GM19463 (cell line): ENCODE results near the gene TMPRSS3.

Experiments
- ATAC-seq: cut with Tn5 transposase; IDR thresholded peaks from one replicate; pipeline ENCODE4 v1.9.1; 2021; ENCODE audit warnings: mild to moderate bottlenecking, moderate library complexity; ENCODE audit not compliant: unreplicated experiment

Gene TMPRSS3

GRCh38 chr21:42374864-42375499 is 20.9 kb downstream of the TMPRSS3 start:
- no peak for ATAC-seq

DNA sequence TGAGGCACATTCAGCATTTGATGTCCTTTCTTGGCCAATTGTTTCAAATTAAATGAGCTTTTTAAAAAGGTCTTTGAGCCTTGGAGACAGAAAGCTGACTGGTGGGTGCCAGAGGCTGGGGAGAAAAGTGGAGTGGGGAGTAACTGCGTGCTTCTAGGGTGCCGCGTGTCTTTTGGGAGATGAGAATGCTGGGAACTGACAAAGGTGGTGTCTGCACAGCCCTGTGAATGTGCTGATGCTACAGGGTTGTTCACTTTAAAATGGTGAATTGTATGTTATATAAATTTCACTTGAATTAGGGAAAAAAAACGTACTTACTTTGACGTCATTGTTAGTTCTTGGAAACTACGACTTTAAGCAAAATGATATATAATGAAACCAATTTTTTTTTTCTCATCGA is 21.4 kb downstream of the TMPRSS3 start:
- no peak for ATAC-seq

GRCh38 chr21:42373908-42374455 is 21.9 kb downstream of the TMPRSS3 start:
- ATAC-seq, result no peak

DNA sequence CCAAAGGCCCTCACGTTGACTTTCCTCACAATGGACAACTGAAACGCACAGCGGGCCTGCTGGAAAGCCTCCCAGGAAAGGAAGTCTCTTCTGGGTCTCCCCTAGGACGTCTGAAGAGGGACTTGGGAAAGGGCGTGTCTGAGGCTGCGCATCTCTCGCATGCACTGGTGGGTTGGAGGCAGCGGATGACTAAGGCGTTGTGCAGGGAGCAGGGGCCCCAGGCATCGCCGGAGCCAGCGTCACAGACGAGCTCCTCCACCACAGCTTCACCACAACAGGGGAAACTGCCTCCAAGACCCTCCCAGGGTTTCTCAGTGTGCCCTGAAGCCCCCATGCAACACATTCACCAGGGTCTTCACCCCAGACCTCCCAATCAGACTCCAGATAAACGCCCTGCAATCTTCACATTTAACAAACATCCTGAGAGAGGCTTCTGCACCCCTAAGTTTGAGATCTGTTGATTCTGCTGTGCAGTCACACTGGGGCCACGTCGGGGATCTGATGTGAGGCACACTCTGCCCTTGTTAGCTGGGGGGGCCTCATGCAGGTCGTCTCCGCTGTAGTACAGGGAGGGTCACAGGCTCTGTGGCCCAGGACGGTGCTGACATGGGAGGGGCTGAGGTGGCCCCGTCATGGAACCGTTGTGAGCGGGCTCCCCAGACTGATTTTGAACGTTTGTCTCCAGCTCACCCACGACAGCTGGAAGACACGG is 22.5 kb downstream of the TMPRSS3 start:
- no peak for ATAC-seq

- ATAC-seq, result no peak
Measured at GRCh38 chr21:42370894-42371654, 24.8 kb downstream of the TMPRSS3 start.

- ATAC-seq, result no peak
Measured at GRCh38 chr21:42369821-42370220, 26.0 kb downstream of the TMPRSS3 start.

DNA sequence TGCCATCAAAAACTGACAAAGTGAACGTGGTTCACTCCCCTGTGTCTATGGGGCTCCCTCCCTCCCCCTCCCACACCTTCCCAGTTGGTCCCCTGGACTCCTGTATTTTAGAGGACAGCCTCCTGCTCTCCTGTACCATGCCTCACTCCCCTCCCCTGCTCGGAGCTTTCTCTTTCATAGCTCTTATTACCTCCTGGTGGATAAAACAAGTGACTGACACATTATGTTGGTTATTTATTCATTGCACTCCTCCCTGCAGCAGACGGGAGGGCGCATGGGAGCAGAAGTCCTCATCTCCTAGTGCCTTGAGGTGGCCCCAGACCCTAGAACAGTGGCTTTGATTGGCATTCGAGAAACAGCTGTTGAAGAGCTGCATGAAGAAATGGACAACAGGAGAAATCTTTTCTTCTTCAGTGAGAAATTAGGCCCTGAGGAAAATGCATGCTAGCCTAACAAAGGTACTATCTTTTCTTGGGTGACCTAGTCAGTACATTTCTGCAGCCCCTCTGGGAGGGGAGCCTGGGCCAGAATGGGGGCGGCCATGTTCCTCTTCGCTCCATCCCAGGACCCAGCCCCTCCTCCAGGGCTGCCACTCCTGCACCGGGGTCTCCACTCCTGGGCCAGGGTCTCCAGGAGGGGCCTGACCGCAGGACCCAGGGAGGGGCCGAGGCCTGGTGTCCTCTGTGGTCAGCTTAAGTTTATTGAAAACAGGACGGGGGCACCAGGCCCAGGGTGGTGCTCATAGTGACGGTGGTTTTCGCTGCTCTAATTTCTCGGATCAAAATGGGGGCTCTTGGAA is 28.3 kb downstream of the TMPRSS3 start:
- ATAC-seq, result no peak

DNA sequence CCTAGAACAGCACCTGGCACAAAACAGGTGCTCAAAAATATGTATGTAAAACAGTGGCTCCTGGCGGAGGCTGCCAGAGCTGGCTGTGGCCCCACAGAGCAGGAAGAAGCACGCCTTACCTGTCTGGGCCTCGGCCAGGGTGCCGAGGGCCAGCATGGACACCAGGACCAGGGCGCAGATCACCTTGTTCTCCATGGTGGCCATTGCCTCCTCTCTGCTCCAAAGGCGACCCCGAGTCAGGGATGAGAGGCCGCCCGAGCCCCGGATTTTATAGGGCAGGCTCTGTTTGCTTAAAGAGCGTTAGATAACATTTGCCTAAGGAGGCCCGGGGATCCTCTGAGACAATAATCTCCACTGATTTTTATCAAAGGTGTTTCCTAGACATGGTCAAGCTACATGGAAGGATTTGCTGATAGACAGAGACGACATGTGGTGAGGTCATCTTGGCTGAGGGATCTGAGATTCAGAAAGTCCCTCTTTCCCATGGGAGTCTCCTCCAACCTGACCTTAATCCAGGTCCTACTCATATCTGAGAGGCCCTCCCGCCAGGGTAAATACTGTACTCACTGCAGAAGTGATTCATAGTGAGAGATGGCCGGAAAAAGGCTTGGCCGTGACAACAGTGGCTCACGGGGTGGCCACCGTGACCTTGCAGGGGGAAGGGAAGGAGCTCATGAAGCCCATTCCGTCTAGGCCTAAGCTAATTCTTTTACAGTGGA is 29.4 kb downstream of the TMPRSS3 start, which contains the start of gene TFF1:
Gene TFF1 (minus strand): TSS at position 244 of the 719 bp plus-strand sequence. CDS start 40 bp downstream, at position 204.
- ATAC-seq, result no peak

DNA sequence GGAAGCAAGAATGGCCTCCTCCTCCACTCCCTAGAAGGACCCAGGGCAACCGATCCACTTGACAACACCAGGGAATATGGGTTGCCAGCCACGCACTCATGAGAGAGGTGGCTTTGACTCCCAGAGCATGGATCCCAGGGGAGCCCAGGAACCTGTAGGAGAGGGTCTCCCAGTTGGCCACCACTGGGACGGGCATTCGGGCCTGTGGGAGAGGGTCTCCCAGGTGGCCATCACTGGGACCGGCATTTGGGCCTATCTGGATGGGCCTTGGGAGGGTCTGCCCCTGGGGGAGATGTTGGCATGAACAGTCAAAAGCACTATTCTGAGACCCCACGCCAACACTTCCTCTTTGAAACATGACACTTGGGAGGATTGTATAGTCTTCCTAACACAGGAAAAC is 30.1 kb downstream of the TMPRSS3 start:
- ATAC-seq, result no peak

- ATAC-seq, result no peak
Measured at GRCh38 chr21:42364304-42364865, 31.5 kb downstream of the TMPRSS3 start.

DNA sequence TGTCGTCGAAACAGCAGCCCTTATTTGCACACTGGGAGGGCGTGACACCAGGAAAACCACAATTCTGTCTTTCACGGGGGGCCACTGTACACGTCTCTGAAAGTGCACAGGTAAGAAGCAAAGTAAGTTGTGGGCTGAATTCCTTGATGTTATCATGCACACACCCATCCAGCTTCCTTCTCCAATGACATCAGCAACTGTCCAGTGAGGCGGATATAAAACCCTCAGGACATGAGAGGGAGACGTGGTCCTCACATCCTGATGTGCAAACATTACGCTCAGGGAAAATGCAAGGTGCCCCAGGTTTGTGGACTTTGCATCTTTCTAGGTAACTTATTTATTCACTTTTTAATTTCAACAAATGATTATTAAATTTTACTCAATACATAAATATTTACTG is 32.5 kb downstream of the TMPRSS3 start:
- no peak for ATAC-seq

GRCh38 chr21:42362700-42363099 is 33.2 kb downstream of the TMPRSS3 start:
- no peak for ATAC-seq

DNA sequence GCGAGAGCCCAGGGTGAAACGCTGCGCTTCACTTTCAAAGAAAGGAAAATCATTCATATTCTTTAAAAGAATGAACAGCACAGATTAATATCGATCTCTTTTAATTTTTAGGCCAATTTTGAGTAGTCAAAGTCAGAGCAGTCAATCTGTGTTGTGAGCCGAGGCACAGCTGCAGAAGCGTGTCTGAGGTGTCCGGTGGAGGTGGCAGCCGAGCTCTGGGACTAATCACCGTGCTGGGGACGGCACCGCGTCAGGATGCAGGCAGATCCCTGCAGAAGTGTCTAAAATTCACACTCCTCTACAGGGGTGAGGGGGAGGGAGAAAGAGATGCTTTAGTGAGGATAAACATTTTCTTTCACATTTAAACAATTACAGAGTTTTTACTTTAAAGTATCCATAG is 33.7 kb downstream of the TMPRSS3 start:
- no peak for ATAC-seq

DNA sequence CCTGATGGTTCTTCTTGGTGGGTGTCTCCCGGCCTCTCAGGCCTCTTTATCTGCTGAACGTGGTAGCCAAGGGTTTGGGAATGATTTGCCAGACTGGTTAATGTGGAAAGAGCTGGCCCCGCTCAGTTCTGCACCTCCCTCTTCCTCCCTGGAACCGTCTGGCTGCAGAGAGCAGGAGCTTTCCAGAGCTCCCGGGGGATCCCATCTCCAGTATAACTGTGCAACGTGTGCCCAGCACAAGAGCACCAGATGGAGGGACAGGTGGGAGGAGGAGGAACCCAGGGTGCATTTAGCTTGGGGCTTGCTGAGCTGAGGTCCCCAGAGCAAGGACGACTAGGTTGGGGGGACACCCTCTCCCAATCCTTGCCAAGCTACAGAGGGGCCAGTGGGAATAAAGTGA is 34.6 kb downstream of the TMPRSS3 start:
- no peak for ATAC-seq

- ATAC-seq, result no peak
Measured at GRCh38 chr21:42360317-42360716, 35.5 kb downstream of the TMPRSS3 start.

DNA sequence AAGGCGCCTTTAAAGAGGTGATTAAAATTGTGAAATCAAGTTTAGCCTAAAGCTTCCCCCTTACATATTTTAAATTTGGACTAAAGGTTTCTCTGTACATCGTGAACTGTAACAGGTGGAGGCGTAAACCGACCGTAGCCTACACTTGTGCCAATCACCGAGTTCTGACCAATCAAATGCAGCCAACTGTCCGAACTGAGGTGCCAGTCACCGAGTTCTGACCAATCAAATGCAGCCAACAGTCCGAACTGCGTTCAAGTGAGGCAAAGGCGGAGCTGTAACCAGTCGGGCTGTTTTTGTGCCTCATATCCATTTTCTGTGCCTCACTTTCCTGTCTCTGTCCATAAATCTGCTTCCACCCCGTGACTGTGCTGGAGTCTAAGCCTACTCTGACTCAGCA is 36.9 kb downstream of the TMPRSS3 start:
- no peak for ATAC-seq

DNA sequence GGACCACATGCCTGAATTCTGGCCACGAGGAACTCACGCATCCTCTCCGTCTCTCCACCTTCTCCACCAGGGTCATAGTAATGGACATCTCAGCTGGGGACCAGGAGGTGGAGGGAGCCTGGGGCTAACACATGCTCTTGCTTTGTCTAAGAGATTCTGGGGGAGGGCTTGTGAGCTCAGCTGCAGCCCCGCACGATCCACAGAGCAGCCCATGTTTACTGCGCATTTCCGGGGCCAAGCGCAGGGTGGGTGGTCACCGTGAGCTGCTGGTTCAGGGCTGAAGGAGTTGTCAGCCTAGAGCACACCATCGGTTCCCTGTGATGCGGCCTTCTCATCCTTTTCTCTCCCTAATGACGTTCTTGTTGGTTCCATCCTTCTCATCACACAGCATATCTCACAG is 37.6 kb downstream of the TMPRSS3 start:
- ATAC-seq, result no peak

DNA sequence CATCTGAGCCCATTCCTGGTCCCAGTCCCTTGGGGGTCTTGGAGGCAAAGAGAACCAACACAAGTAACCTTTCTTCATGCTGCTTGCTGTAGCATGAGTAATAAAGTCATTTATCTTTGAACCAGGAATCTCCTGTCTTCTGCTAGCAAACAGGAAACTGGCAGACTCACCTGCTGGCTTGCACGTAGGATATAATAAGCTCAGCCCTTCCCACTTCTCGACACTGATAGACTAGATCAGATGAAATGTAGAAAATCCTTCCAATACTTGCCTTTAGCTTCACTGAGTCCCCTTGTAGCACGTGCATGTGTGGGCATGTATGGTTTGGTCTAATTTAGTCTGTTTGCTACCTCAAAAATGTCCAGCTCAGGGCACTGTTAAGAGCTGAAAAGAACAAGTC is 38.5 kb downstream of the TMPRSS3 start:
- no peak for ATAC-seq

GRCh38 chr21:42356650-42357049 is 39.2 kb downstream of the TMPRSS3 start:
- ATAC-seq, result no peak

DNA sequence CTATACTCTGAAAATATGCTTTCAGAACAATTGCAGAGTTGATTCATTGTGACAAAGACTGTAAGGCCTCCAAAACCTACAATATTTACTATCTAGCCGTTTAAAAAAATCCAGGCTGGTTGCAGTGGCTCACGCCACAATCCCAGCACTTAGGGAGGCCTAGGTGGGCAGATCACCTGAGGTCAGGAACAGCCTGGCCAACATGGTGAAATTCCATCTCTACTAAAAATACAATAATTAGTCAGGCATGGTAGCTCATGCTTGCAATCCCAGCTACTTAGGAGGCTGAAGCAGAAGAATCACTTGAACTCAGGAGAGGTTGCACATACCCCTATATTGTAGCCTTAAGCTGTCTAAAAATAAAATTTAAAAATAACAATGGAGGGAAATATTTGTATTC is 39.8 kb downstream of the TMPRSS3 start:
- ATAC-seq, result no peak
